ENCODE measurements around the gene AKAP4.

AKAP4 gene

DNA sequence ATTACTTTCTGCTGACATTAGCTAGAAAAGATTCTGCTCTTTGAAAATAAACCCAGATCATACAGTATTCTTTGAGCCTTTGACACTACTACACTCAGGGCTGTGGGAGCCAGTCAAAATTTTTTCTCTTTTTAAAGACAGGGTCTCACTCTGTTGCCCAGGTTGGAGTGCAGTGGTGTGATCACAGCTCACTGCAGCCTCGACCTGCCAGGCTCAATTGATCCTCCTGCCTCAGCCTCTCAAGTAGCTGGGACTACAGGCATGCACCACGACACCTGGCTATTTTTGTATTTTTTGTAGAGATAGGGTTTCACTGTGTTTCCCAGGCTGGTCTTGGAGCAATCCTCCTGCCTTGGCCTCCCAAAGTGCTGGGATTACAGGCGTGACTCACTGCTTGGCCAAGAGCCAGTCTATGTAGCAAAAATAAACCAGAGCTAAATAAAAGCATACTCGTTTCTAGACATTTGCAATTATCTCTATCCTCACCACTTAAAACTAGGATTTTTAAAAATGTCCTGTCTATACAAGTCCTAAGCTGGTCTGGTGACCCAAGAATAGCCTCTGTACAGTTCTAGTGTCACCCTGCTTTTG lies 43.2 kb downstream of the AKAP4 start:
- H3K9me3 Mint-ChIP-seq, result peaks cover 3% of the 10 kb centered on the region
- H3K4me1 Mint-ChIP-seq, result no peaks in the 10 kb centered on the region
- H3K27ac Mint-ChIP-seq, result no peak overlapping the region
- no peaks in the 10 kb centered on the region for H3K36me3 Mint-ChIP-seq
- no peak for ATAC-seq
- no peaks in the 10 kb centered on the region for H3K27me3 Mint-ChIP-seq
- no peak overlapping the region for H3K4me3 Mint-ChIP-seq

DNA sequence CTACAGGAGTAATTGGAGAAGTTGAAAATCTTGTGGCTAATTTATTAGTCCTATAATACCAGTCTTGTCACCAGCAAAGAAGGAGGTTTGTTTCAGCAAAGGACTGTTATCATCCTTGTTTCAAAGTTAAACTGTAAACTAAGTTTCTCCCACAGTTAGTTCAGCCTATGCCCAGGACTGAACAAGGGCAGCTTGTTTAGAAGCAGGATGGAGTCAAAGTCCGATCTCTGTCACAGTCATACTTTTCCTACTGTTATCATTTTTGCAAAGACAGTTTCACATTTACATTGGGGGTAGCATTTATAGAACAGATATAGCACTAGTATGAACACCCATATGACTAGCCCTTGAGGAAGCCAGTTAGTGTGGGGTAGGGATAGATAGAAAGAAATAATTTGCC lies 46.4 kb downstream of the AKAP4 start:
- no peak for ATAC-seq
- H3K27ac Mint-ChIP-seq, result no peak overlapping the region
- no peak overlapping the region for H3K4me3 Mint-ChIP-seq
- no peaks in the 10 kb centered on the region for H3K4me1 Mint-ChIP-seq
- no peaks in the 10 kb centered on the region for H3K27me3 Mint-ChIP-seq
- H3K36me3 Mint-ChIP-seq, result no peaks in the 10 kb centered on the region
- H3K9me3 Mint-ChIP-seq, result peaks cover 3% of the 10 kb centered on the region

GRCh38 chrX:50152456-50152855 lies 48.4 kb downstream of the AKAP4 start:
- Mint-ChIP-seq H3K9me3 (peaks cover 3% of the 10 kb centered on the region), H3K27ac (no peak overlapping the region), H3K27me3 (no peaks in the 10 kb centered on the region), H3K4me3 (no peak overlapping the region), H3K36me3 (no peaks in the 10 kb centered on the region), H3K4me1 (no peaks in the 10 kb centered on the region)
- ATAC-seq, result no peak

DNA sequence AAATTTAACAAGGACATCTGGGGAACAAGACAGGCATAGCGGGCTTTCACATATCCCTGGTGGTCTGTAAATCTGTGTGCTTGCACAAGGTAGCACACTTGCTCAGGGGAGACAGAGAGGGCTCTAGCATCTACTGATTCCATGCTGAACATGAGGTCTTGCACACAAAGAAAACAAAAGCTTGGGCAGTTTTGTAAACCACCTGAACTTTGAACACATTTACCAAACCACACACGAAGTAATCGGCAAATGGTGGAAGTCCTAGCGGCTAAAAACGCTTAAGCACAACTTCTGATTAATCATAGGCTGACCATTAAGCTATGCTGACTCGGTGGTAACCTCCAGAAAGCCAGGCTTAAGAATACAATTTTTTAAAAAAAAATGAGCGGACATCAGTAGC lies 52.8 kb downstream of the AKAP4 start:
- Mint-ChIP-seq H3K27me3 (no peaks in the 10 kb centered on the region), H3K36me3 (no peaks in the 10 kb centered on the region), H3K4me3 (no peak overlapping the region), H3K9me3 (no peaks in the 10 kb centered on the region), H3K4me1 (no peaks in the 10 kb centered on the region), H3K27ac (no peak overlapping the region)
- ATAC-seq, result no peak

Measured in stimulated activated memory B cell treated with anti-CD40 and anti-IgM and Interleukin-4, amounts not matched to agents 10 μg/mL and 1 μg/mL and 100 μg/mL, for 72 hours (primary cell).